GM12873 (cell line): ENCODE results near the gene NEURL3.

Source experiments
- CTCF ChIP-seq: IDR thresholded peaks from 2 replicates; pipeline ENCODE4 v1.5.1; 2012; ENCODE audit warnings: low read depth, mild to moderate bottlenecking, moderate library complexity, low read length, control low read depth; ENCODE audit not compliant: insufficient read depth; ENCODE audit errors: missing control alignments

NEURL3 gene

GRCh38 chr2:96502891-96503636, 2.1 kb downstream of the NEURL3 start:
- TF ChIP-seq CTCF, result no peak

GRCh38 chr2:96501886-96502810, 3.0 kb downstream of the NEURL3 start:
- TF ChIP-seq CTCF, result no peak

GRCh38 chr2:96501471-96501874, 3.7 kb downstream of the NEURL3 start:
- no peak for TF ChIP-seq CTCF

GRCh38 chr2:96500385-96501066, 4.6 kb downstream of the NEURL3 start:
- no peak for TF ChIP-seq CTCF

GRCh38 chr2:96499061-96499960, 5.8 kb downstream of the NEURL3 start:
- no peak for TF ChIP-seq CTCF

- no peak for TF ChIP-seq CTCF
These were observed 7.1 kb downstream of the NEURL3 start for GRCh38 chr2:96498021-96498431.
